GM21576 (cell line): ENCODE results near the gene AGO4.
"Not testable (repeated sequence)": the region's sequence is repeated elsewhere in the genome, so short reads cannot be mapped to it uniquely, and the experiment has no call there.

Source experiments
- ATAC-seq: cut with Tn5 transposase; IDR thresholded peaks from one replicate; pipeline ENCODE4 v1.9.1; 2021; ENCODE audit warnings: mild to moderate bottlenecking, moderate library complexity; ENCODE audit not compliant: unreplicated experiment

The AGO4 gene

GRCh38 chr1:35810096-35810881 is 2.5 kb downstream of the AGO4 start:
- no peak for ATAC-seq

- ATAC-seq = not testable (repeated sequence)
Observed at GRCh38 chr1:35812754-35813153, 4.9 kb downstream of the AGO4 start.

- no peak for ATAC-seq
Observed at GRCh38 chr1:35825255-35825654, 17.4 kb downstream of the AGO4 start.

- ATAC-seq = no peak
Observed at GRCh38 chr1:35832276-35832905, 24.6 kb downstream of the AGO4 start.

GRCh38 chr1:35833395-35833794 is 25.6 kb downstream of the AGO4 start:
- ATAC-seq = no peak

- no peak for ATAC-seq
Observed at GRCh38 chr1:35834218-35834617, 26.4 kb downstream of the AGO4 start.

GRCh38 chr1:35835398-35835797 is 27.6 kb downstream of the AGO4 start:
- no peak for ATAC-seq

- no peak for ATAC-seq
Observed at GRCh38 chr1:35836734-35837133, 28.9 kb downstream of the AGO4 start.

GRCh38 chr1:35838693-35839245 is 31.0 kb downstream of the AGO4 start:
- no peak for ATAC-seq

GRCh38 chr1:35844826-35845225 is 37.0 kb downstream of the AGO4 start:
- no peak for ATAC-seq

- no peak for ATAC-seq
Observed at GRCh38 chr1:35845766-35846165, 38.0 kb downstream of the AGO4 start.

- ATAC-seq = no peak
Observed at GRCh38 chr1:35847935-35848565, 40.2 kb downstream of the AGO4 start.

GRCh38 chr1:35850051-35850450 is 42.2 kb downstream of the AGO4 start:
- ATAC-seq = no peak

GRCh38 chr1:35850716-35851115 is 42.9 kb downstream of the AGO4 start:
- ATAC-seq = no peak

GRCh38 chr1:35851132-35851869 is 43.5 kb downstream of the AGO4 start:
- ATAC-seq = no peak

- ATAC-seq = no peak
Observed at GRCh38 chr1:35852241-35852640, 44.4 kb downstream of the AGO4 start.

- ATAC-seq = no peak
Observed at GRCh38 chr1:35854989-35855700, 47.3 kb downstream of the AGO4 start.

- ATAC-seq = no peak
Observed at GRCh38 chr1:35856964-35857363, 49.1 kb downstream of the AGO4 start.

GRCh38 chr1:35857830-35858229 is 50.0 kb downstream of the AGO4 start:
- ATAC-seq = no peak

GRCh38 chr1:35860696-35861095 is 52.9 kb downstream of the AGO4 start:
- ATAC-seq = no peak
